Vagina (tissue), 2 donors: Measurements from ENCODE around the gene ATAD1. TPM values are rescaled to one million over a fixed set of nuclear protein-coding genes. Genes with fewer than 3 reads are reported as not detected.

Experiments used
- DNase-seq, 2 donors: peaks; one replicate each; pipeline ENCODE4 v3.0.0-alpha.2; 2017; ENCODE audit errors: extremely low spot score in 2 of 2
- H3K27ac ChIP-seq: fragments of 200-600 bp; sonication (generic); one replicate; pipeline ENCODE4 v1.5.1; 2019
- H3K27me3 ChIP-seq: fragments of 200-600 bp; sonication (generic); one replicate; pipeline ENCODE4 v1.5.1; 2019
- H3K36me3 ChIP-seq, 2 donors: fragments of 200-600 bp; sonication (generic); one replicate each; pipeline ENCODE4 v1.5.1; 2017 to 2019
- H3K4me1 ChIP-seq: fragments of 200-600 bp; sonication (generic); one replicate; pipeline ENCODE4 v1.5.1; 2019
- H3K4me3 ChIP-seq, 2 donors: fragments of 200-600 bp; sonication (generic); 1 replicate in 1 of 2; 2 replicates in 1 of 2; pipeline ENCODE4 v1.5.1; 2016 to 2019
- H3K9me3 ChIP-seq: fragments of 200-600 bp; sonication (generic); one replicate; pipeline ENCODE4 v1.5.1; 2019
- CTCF ChIP-seq, 3 experiments: fragments of 450-650 bp in 2 of 3; fragments of 200-600 bp in 1 of 3; sonication (generic) in 1 of 3; IDR thresholded peaks; one replicate each; pipeline ENCODE4 v1.5.1; 2017 to 2019; ENCODE audit warnings: antibody characterized with exemption in 3 of 3, mild to moderate bottlenecking in 2 of 3, moderate library complexity in 2 of 3
- POLR2A ChIP-seq, 2 donors: fragments of 450-650 bp; IDR thresholded peaks; one replicate each; pipeline ENCODE4 v1.6.1; 2017; ENCODE audit warnings: antibody characterized with exemption in 2 of 2, mild to moderate bottlenecking in 2 of 2, moderate library complexity in 2 of 2
- POLR2AphosphoS5 ChIP-seq, 2 donors: sonication (generic); formaldehyde crosslinking; IDR thresholded peaks; one replicate each; pipeline ENCODE4 v1.9.0; 2017; ENCODE audit warnings: antibody characterized with exemption in 2 of 2, mild to moderate bottlenecking in 2 of 2, low read depth in 1 of 2; ENCODE audit not compliant: insufficient read depth in 1 of 2
- intact Hi-C: fragments of 100-400 bp; cut with DNase I; formaldehyde crosslinking; loops from one replicate; pipeline ENCODE4 v1.15.1; 2023
- total RNA-seq: library from RNA; depleted of rRNA; stranded (reverse); fragments of >200 nt; gene quantifications from one replicate; pipeline ENCODE4 v1.2.3, GENCODE V29; 2016

The ATAD1 gene
- total RNA-seq, 1 donor from 2014 or later: 44.7 TPM

GRCh38 chr10:87722716-87723115 lies 95.3 kb downstream of the ATAD1 start:
- H3K9me3 ChIP-seq: no peaks in the 10 kb centered on the region
- H3K36me3 ChIP-seq: no peaks in the 10 kb centered on the region
- no peak for DNase-seq
- intact Hi-C loops: no loop called here
- no peak overlapping the region for H3K27ac ChIP-seq
- H3K4me1 ChIP-seq: no peaks in the 10 kb centered on the region
- TF ChIP-seq POLR2A (IDR thresholded peaks at IDR 0.05) (no peak), CTCF (IDR thresholded peaks at IDR 0.05) (no peak)
- H3K4me3 ChIP-seq: no peak overlapping the region
- H3K27me3 ChIP-seq: no peaks in the 10 kb centered on the region

GRCh38 chr10:87721781-87722180 lies 96.2 kb downstream of the ATAD1 start:
- Histone ChIP-seq H3K27me3 (no peaks in the 10 kb centered on the region), H3K4me1 (no peaks in the 10 kb centered on the region), H3K9me3 (no peaks in the 10 kb centered on the region), H3K36me3 (no peaks in the 10 kb centered on the region), H3K27ac (no peak overlapping the region), H3K4me3 (no peak overlapping the region)
- no peak for DNase-seq
- intact Hi-C loops: no loop called here
- TF ChIP-seq POLR2A (IDR thresholded peaks at IDR 0.05): no peak
- TF ChIP-seq POLR2AphosphoS5 (IDR thresholded peaks at IDR 0.05; ENCODE audit: insufficient read depth in 1 of 2, low read depth in 1 of 2): no peak
- no peak for TF ChIP-seq CTCF (IDR thresholded peaks at IDR 0.05)

GRCh38 chr10:87720665-87721064 lies 97.4 kb downstream of the ATAD1 start:
- H3K36me3 ChIP-seq: no peaks in the 10 kb centered on the region
- no peak overlapping the region for H3K27ac ChIP-seq
- intact Hi-C loops: no loop called here
- H3K27me3 ChIP-seq: no peaks in the 10 kb centered on the region
- H3K9me3 ChIP-seq: no peaks in the 10 kb centered on the region
- TF ChIP-seq CTCF (IDR thresholded peaks at IDR 0.05) (no peak), POLR2A (IDR thresholded peaks at IDR 0.05) (no peak), POLR2AphosphoS5 (IDR thresholded peaks at IDR 0.05; ENCODE audit: insufficient read depth in 1 of 2, low read depth in 1 of 2) (no peak)
- H3K4me3 ChIP-seq: no peak overlapping the region
- peaks cover 6% of the 10 kb centered on the region for H3K4me1 ChIP-seq
- no peak for DNase-seq

GRCh38 chr10:87716348-87716670 lies 101.7 kb downstream of the ATAD1 start:
- H3K27me3 ChIP-seq: no peaks in the 10 kb centered on the region
- peaks cover 6% of the 10 kb centered on the region for H3K4me1 ChIP-seq
- no peak for DNase-seq
- H3K9me3 ChIP-seq: no peaks in the 10 kb centered on the region
- H3K36me3 ChIP-seq: no peaks in the 10 kb centered on the region
- H3K27ac ChIP-seq: no peak overlapping the region
- intact Hi-C loops: no loop called here
- no peak for TF ChIP-seq POLR2AphosphoS5 (IDR thresholded peaks at IDR 0.05; ENCODE audit: insufficient read depth in 1 of 2, low read depth in 1 of 2)
- TF ChIP-seq CTCF (IDR thresholded peaks at IDR 0.05): no peak
- TF ChIP-seq POLR2A (IDR thresholded peaks at IDR 0.05): no peak
- H3K4me3 ChIP-seq: no peak overlapping the region

GRCh38 chr10:87715552-87716347 lies 102.3 kb downstream of the ATAD1 start:
- no peak for DNase-seq
- intact Hi-C loops: no loop called here
- H3K27ac ChIP-seq: no peak overlapping the region
- H3K4me3 ChIP-seq: no peak overlapping the region
- peaks cover 6% of the 10 kb centered on the region for H3K4me1 ChIP-seq
- H3K27me3 ChIP-seq: no peaks in the 10 kb centered on the region
- no peaks in the 10 kb centered on the region for H3K9me3 ChIP-seq
- TF ChIP-seq CTCF (IDR thresholded peaks at IDR 0.05): no peak
- TF ChIP-seq POLR2A (IDR thresholded peaks at IDR 0.05): no peak
- TF ChIP-seq POLR2AphosphoS5 (IDR thresholded peaks at IDR 0.05; ENCODE audit: insufficient read depth in 1 of 2, low read depth in 1 of 2): no peak
- H3K36me3 ChIP-seq: no peaks in the 10 kb centered on the region
